Esophagus squamous epithelium (tissue), 5 donors: ENCODE measurements around the gene IRF9. TPM values are rescaled to one million over a fixed set of nuclear protein-coding genes. Genes with fewer than 3 reads are reported as not detected.
A peak's percentile ranks its signal among the peaks of the same experiment; 100 is the strongest.

ENCODE experiments used
- DNase-seq: peaks from one replicate; lab custom pipeline; 2025; lab: John Stamatoyannopoulos, UW
- H3K27ac ChIP-seq, 4 donors: fragments of 200-600 bp; sonication (generic); one replicate each; pipeline ENCODE4 v1.5.1; 2016 to 2019; ENCODE audit warnings: mild to moderate bottlenecking in 1 of 4
- H3K27me3 ChIP-seq, 4 donors: fragments of 200-600 bp; sonication (generic); 1 replicate in 3 of 4; 2 replicates in 1 of 4; pipeline versions ENCODE4 v1.5.1 to v1.6.0; 2017 to 2021; ENCODE audit warnings: antibody characterized with exemption in 1 of 4
- H3K36me3 ChIP-seq, 3 donors: fragments of 200-600 bp; sonication (generic); one replicate each; pipeline ENCODE4 v1.5.1; 2016 to 2019
- H3K4me1 ChIP-seq, 3 donors: fragments of 200-600 bp; sonication (generic); one replicate each; pipeline ENCODE4 v1.5.1; 2017 to 2019
- H3K4me3 ChIP-seq, 4 donors: fragments of 200-600 bp; sonication (generic); 1 replicate in 3 of 4; 2 replicates in 1 of 4; pipeline ENCODE4 v1.5.1; 2016 to 2019; ENCODE audit warnings: mild to moderate bottlenecking in 2 of 4, moderate library complexity in 1 of 4
- H3K9me3 ChIP-seq, 3 donors: fragments of 200-600 bp; sonication (generic); one replicate each; pipeline ENCODE4 v1.5.1; 2016 to 2019
- CTCF ChIP-seq, 6 experiments: fragments of 450-650 bp in 4 of 6; fragments of 200-600 bp in 2 of 6; sonication (generic) in 2 of 6; IDR thresholded peaks; one replicate each; pipeline ENCODE4 v1.5.1; 2016 to 2019; ENCODE audit warnings: antibody characterized with exemption in 6 of 6, mild to moderate bottlenecking in 4 of 6, moderate library complexity in 4 of 6
- POLR2A ChIP-seq, 4 donors: fragments of 450-650 bp; IDR thresholded peaks; one replicate each; pipeline ENCODE4 v1.6.1; 2017; ENCODE audit warnings: antibody characterized with exemption in 4 of 4, mild to moderate bottlenecking in 4 of 4, moderate library complexity in 3 of 4
- whole genome bisulfite sequencing, 2 donors: methylation state at CpG; one replicate each; pipeline ENCODE4 v1.1.5; 2018; 5-methylcytosine and 5-hydroxymethylcytosine counted together
- intact Hi-C: fragments of 100-400 bp; cut with DNase I; formaldehyde crosslinking; loops from one replicate; pipeline ENCODE4 v1.15.0; 2022
- total RNA-seq, 4 donors: library from RNA; depleted of rRNA; stranded (reverse); fragments of >200 nt; gene quantifications; one replicate each; pipeline ENCODE4 v1.1.0, GENCODE V29; 2016
- donor health status: DM: yes; HTN: yes; CAD: no.

Gene IRF9
- total RNA-seq, 4 donors from 2014 or later, result 21.9 to 52.2 (median 45.9) TPM

GRCh38 chr14:24115422-24116127, 45.5 kb upstream of the IRF9 start:
- TF ChIP-seq POLR2A (IDR thresholded peaks at IDR 0.05) (no peak), CTCF (IDR thresholded peaks at IDR 0.05) (no peak)
- 0 to 4% methylated on average over 11 to 12 of the region's 14 CpGs for WGBS, 2 donors
- no peaks in the 10 kb centered on the region for H3K27me3 ChIP-seq
- H3K4me1 ChIP-seq, result peaks cover 12 to 28% (median 17%) of the 10 kb centered on the region in 3 donors
- H3K27ac ChIP-seq, result peak overlapping the region; percentile 96 to 99 (median 99)
- intact Hi-C loops, result no loop called here
- peaks cover 11 to 41% (median 21%) of the 10 kb centered on the region in 3 donors for H3K36me3 ChIP-seq
- peak overlapping the region; percentile 46 to 84 (median 68) for H3K4me3 ChIP-seq
- H3K9me3 ChIP-seq, result no peaks in the 10 kb centered on the region
- DNase-seq, result no peak

- no peaks in the 10 kb centered on the region for H3K27me3 ChIP-seq
- H3K4me3 ChIP-seq, result peak overlapping the region; percentile 46 to 84 (median 68)
Measured at GRCh38 chr14:24116128-24116814, 44.8 kb upstream of the IRF9 start.

GRCh38 chr14:24117179-24117578, 43.9 kb upstream of the IRF9 start:
- no peak overlapping the region for H3K4me3 ChIP-seq
- intact Hi-C loops, result no loop called here
- peaks cover 12 to 28% (median 17%) of the 10 kb centered on the region in 3 donors for H3K4me1 ChIP-seq
- no peaks in the 10 kb centered on the region for H3K27me3 ChIP-seq
- 86 to 90% methylated on average over 2 to 4 of the region's 6 CpGs for WGBS, 2 donors
- TF ChIP-seq POLR2A (IDR thresholded peaks at IDR 0.05) (no peak), CTCF (IDR thresholded peaks at IDR 0.05) (no peak)
- peaks cover 11 to 57% (median 35%) of the 10 kb centered on the region in 3 donors for H3K36me3 ChIP-seq
- H3K9me3 ChIP-seq, result no peaks in the 10 kb centered on the region
- H3K27ac ChIP-seq, result no peak overlapping the region
- no peak for DNase-seq

More at GRCh38 chr14:24116128-24116814, 44.8 kb upstream of the IRF9 start:
- no peak for DNase-seq
- peak overlapping the region in 3 of 4 donors; percentile 96 to 99 (median 99) for H3K27ac ChIP-seq
- intact Hi-C loops, result no loop called here
- H3K36me3 ChIP-seq, result peaks cover 11 to 48% (median 28%) of the 10 kb centered on the region in 3 donors
- H3K4me1 ChIP-seq, result peaks cover 12 to 28% (median 17%) of the 10 kb centered on the region in 3 donors
- 73 to 79% methylated on average over 5 to 6 of the region's 6 CpGs for WGBS, 2 donors
- H3K9me3 ChIP-seq, result no peaks in the 10 kb centered on the region
- TF ChIP-seq CTCF (IDR thresholded peaks at IDR 0.05) (no peak), POLR2A (IDR thresholded peaks at IDR 0.05) (no peak)

GRCh38 chr14:24119691-24120090, 41.4 kb upstream of the IRF9 start:
- intact Hi-C loops, result no loop called here
- H3K4me3 ChIP-seq, result no peak overlapping the region
- peaks cover 22 to 82% (median 50%) of the 10 kb centered on the region in 3 donors for H3K36me3 ChIP-seq
- TF ChIP-seq POLR2A (IDR thresholded peaks at IDR 0.05), result no peak
- TF ChIP-seq CTCF (IDR thresholded peaks at IDR 0.05), result no peak
- no peak overlapping the region for H3K27ac ChIP-seq
- no peaks in the 10 kb centered on the region for H3K9me3 ChIP-seq
- WGBS, 2 donors, result 89 to 94% methylated on average over 2 of the region's 6 CpGs
- DNase-seq, result no peak
- H3K4me1 ChIP-seq, result peaks cover 10 to 22% (median 12%) of the 10 kb centered on the region in 3 donors
- no peaks in the 10 kb centered on the region for H3K27me3 ChIP-seq

GRCh38 chr14:24121210-24121609, 39.9 kb upstream of the IRF9 start:
- no peak overlapping the region for H3K4me3 ChIP-seq
- H3K27me3 ChIP-seq, result no peaks in the 10 kb centered on the region
- TF ChIP-seq CTCF (IDR thresholded peaks at IDR 0.05), result no peak
- TF ChIP-seq POLR2A (IDR thresholded peaks at IDR 0.05), result no peak
- no peak overlapping the region for H3K27ac ChIP-seq
- WGBS, 2 donors, result 81 to 100% methylated on average over 3 to 7 of the region's 8 CpGs
- H3K36me3 ChIP-seq, result peaks cover 22 to 88% (median 50%) of the 10 kb centered on the region in 3 donors
- intact Hi-C loops, result no loop called here
- H3K9me3 ChIP-seq, result no peaks in the 10 kb centered on the region
- peaks cover 2 to 13% (median 3%) of the 10 kb centered on the region in 3 donors for H3K4me1 ChIP-seq
- DNase-seq, result no peak
